GM12872 (cell line): ENCODE results near the gene ZNF613.

Experiments
- CTCF ChIP-seq: IDR thresholded peaks from 3 replicates; pipeline ENCODE4 v1.5.1; 2011; ENCODE audit warnings: low read depth, mild to moderate bottlenecking, low read length, moderate library complexity; ENCODE audit not compliant: insufficient read depth

Gene ZNF613

GRCh38 chr19:51948975-51949374, 21.7 kb downstream of the ZNF613 start:
- TF ChIP-seq CTCF, result no peak

DNA sequence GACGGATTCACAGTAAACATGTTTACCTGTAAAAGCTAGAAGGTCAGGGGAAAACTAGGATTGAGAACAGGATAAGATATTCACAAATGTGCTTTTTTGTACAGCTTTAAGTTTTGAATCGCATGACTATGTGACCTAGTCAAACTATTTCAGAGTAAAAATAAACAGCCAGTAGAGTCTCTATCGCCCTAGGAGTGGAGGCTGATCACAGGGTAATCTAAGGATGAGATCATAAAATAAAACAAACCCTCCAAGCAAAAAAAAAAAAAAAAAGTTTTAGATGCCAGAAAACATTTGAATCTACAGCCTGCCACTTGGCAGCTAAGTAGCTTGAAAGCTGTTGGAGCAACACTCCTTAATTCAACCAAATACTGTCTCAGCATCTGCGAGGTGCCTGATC, 32.5 kb downstream of the ZNF613 start:
- TF ChIP-seq CTCF, result no peak

- no peak for TF ChIP-seq CTCF
These were observed 38.3 kb downstream of the ZNF613 start for GRCh38 chr19:51965583-51965982.

GRCh38 chr19:51970718-51971117, 43.4 kb downstream of the ZNF613 start:
- TF ChIP-seq CTCF, result no peak

GRCh38 chr19:51971624-51972023, 44.4 kb downstream of the ZNF613 start:
- TF ChIP-seq CTCF, result no peak

GRCh38 chr19:51976852-51977251, 49.6 kb downstream of the ZNF613 start:
- no peak for TF ChIP-seq CTCF

DNA sequence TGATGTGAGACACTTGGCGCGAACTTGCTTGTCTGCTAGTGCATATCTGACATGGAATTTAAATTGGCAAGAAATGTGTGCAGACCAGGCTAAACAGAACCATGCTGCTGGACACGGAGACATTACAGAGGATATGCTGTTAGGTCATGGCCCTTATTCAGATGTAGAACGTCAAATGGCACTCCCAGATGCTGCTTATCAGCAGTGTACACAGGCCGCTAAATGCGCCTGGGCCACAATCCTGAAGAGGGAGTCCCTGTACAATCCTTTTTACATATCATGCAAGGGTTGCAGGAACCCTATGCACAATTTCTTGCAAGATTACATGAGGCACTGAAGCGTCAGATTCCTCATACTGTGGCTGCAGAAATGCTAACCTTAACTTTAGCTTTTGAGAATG, 50.1 kb downstream of the ZNF613 start:
- TF ChIP-seq CTCF, result no peak

- no peak for TF ChIP-seq CTCF
These were observed 51.6 kb downstream of the ZNF613 start for GRCh38 chr19:51978882-51979281.
